ENCODE measurements around the gene IP6K1. TPM values are rescaled to one million over a fixed set of nuclear protein-coding genes. Genes with fewer than 3 reads are reported as not detected.

Gene IP6K1
- total RNA-seq, 1 donor, result 47.9 TPM

- peak; percentile 83 for DNase-seq (ENCODE audit: low read depth)
- H3K4me3 ChIP-seq (ENCODE audit: low read depth, low read length), result peak within 1 kb of the TSS; percentile 93
- peak; percentile 80 for TF ChIP-seq CTCF (IDR thresholded peaks at IDR 0.05; ENCODE audit: insufficient read depth, low read depth, low read length)
Observed at GRCh38 chr3:49802719-49803464, 16.6 kb upstream of the IP6K1 start, which contains the start of gene INKA1. TSS of gene INKA1 (plus strand) at chr3:49803261. CDS start at chr3:49803393, 132 bp downstream.

DNA sequence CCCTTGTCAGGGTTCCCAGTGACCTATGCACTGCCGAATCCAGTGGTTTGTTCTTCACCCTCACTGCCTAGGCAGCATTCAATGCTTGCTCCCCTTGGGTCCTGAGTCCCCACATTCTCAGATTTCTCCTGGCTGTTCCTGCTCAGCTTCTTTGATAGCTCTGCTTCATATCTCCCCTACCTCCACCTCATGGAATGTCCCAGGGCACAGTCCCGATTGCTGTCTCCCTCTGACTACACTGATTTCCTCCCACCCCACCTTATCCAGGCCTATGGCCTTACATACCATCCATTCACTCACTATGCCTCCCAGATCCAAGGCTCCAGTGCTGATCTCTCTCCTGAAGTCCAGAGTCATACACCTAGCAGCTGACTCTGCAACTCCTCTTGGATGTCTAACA, 14.8 kb upstream of the IP6K1 start:
- DNase-seq (ENCODE audit: low read depth), result no peak
- no peak for TF ChIP-seq CTCF (IDR thresholded peaks at IDR 0.05; ENCODE audit: insufficient read depth, low read depth, low read length)
- H3K4me3 ChIP-seq (ENCODE audit: low read depth, low read length), result no peak overlapping the region

GRCh38 chr3:49799761-49800160, 13.4 kb upstream of the IP6K1 start, which contains the start of gene CDHR4:
TSS of gene CDHR4 (minus strand) at chr3:49799873. CDS start at chr3:49799812, 61 bp downstream.
- TF ChIP-seq CTCF (IDR thresholded peaks at IDR 0.05; ENCODE audit: insufficient read depth, low read depth, low read length), result no peak
- DNase-seq (ENCODE audit: low read depth), result peak; percentile 70
- H3K4me3 ChIP-seq (ENCODE audit: low read depth, low read length), result no peak within 1 kb of the TSS

DNA sequence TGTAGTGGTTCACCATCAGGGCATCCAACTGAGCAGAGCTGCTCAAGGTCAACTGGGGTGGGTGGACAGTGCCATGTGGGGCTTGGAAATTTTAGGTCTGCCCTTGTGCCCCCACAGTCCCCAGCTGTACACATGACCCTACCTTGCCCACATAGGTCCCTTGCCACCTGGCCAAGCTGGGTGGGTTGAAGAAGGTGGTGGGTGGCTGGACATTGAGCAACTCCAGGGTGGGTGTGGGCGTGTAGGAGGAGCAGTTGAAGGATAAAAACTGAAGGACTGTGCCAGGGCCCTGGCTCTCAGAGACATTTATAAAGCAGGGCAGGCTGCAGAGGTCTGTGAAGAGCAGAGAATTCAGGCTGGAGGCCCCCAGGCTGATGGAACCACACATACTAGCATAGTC, 12.8 kb upstream of the IP6K1 start:
- TF ChIP-seq CTCF (IDR thresholded peaks at IDR 0.05; ENCODE audit: insufficient read depth, low read depth, low read length), result no peak
- H3K4me3 ChIP-seq (ENCODE audit: low read depth, low read length), result no peak overlapping the region
- no peak for DNase-seq (ENCODE audit: low read depth)

DNA sequence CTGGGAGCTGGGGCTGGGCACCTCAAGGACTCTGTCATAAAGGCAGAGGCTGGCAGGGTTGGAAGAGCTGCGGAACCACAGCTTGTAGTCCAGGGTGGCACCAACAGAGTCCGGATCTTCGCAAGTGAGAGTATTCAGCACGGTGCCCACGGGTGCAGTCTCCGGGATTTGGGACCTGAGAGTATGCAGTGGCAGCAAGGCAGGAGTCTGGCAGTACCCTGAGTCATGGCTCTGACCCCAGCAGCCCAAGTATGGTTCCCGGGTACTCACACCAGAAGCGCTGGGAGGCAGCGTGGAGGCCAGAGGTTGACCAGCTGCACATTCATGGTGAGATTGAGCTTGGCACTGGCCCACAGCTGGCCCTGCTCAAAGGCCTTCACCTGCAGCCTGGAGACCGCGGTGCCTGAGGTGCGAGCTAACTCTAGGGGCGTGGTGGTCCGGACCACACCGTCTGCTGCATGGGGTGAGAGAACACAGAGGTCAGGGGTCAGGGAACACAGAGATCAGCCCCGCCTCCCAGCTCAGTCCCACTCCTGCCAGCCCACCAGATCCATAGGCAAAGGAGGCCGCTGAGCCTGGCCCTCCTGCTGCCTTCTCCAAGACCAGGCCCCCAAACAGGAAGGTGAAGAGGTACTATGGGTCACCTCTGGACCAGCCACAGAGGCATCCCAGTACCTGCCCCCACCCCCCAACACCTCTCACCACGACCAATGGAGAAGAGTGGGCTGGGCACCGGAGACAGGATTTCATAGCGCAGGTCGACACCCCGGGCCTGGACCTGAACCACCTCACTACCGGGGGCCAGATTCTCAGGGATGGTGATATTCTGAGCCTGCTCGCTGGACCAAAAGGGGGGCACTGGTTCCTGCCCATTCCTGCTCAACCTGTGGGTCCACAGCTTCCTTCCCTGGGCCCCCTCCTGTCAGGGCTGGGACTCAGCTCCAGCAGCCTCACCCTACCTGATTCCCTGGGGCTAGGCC, 8.9 kb upstream of the IP6K1 start:
- DNase-seq (ENCODE audit: low read depth), result no peak
- no peak overlapping the region for H3K4me3 ChIP-seq (ENCODE audit: low read depth, low read length)
- no peak for TF ChIP-seq CTCF (IDR thresholded peaks at IDR 0.05; ENCODE audit: insufficient read depth, low read depth, low read length)

DNA sequence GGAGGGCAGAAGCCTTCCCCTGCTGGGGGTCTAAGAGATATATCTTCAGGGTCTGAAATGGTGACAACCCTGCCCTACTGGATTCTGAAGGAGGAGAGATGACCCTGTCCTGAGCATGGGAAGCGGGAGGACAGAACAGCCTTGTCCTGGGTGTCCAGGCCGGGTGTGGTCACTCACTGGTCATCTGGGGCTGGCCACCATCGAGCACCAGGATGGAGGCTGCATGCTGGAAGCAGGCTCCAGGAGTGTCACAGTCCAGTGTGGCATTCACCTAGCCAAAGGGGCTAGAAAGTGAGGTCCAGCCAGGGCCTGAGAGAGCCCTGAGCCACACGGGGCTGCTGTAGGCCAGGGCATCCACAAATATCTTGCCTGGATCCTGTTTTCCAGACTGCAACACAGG, 8.1 kb upstream of the IP6K1 start:
- H3K4me3 ChIP-seq (ENCODE audit: low read depth, low read length), result no peak overlapping the region
- no peak for TF ChIP-seq CTCF (IDR thresholded peaks at IDR 0.05; ENCODE audit: insufficient read depth, low read depth, low read length)
- DNase-seq (ENCODE audit: low read depth), result no peak

All from fibroblast of villous mesenchyme (primary cell).